NCI-H69 (cell line): Measurements from ENCODE around the gene WDR17.

ENCODE experiments used
- DNase-seq: peaks from one replicate; lab custom pipeline; 2025; lab: John Stamatoyannopoulos, UW

WDR17 gene

GRCh38 chr4:176065435-176066291, at the start of gene WDR17:
TSS of gene WDR17 (plus strand) at chr4:176065841. CDS start at chr4:176111581, 45,740 bp downstream.
- peak; percentile 97 for DNase-seq

- DNase-seq: no peak
Measured at GRCh38 chr4:176016601-176017000, 49.0 kb upstream of the WDR17 start.

GRCh38 chr4:176020481-176021085, 45.1 kb upstream of the WDR17 start:
- DNase-seq: no peak

GRCh38 chr4:176030391-176030790, 35.2 kb upstream of the WDR17 start:
- no peak for DNase-seq

DNA sequence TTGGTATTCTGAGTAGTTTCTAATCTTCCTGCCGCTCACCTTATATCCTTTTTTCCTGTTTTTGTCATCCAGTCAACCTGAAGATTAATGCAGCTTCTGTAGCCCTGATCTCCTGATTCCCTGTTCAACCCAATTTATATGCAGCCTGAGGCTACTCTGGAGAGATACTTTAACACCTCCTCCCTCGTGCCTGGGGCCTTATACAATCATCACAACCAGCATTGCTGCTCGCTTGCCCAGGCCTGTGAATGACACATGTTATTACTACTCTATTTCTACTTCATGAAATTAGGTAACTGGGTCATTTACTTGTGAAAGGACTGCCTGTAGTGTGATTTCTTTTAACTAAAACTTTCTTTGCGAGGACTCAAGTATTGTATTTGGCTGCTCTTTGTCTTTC, 33.7 kb upstream of the WDR17 start:
- DNase-seq: peak; percentile 12

- no peak for DNase-seq
Measured at GRCh38 chr4:176032454-176032853, 33.2 kb upstream of the WDR17 start.

- peak; percentile 48 for DNase-seq
Measured at GRCh38 chr4:176034499-176034898, 31.1 kb upstream of the WDR17 start.

DNA sequence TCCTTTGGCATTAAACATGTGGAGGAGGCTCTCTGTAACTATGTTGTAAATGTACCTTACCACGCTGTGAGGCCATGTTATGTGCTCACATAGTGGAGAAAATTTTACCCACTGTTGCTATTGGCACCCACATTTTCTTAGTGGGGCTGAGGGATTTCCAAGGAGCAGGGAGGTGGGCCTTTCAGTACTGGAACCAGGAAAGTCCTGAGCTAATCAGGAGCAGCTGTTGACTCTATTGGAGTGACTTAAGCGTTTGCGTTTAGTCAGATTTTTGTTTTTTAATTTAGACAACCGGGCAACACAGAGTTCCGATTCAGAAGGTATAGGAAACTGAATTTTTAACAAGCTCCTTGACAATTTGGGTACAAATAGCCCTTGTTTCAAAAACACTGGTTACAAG, 30.7 kb upstream of the WDR17 start:
- DNase-seq: no peak

DNA sequence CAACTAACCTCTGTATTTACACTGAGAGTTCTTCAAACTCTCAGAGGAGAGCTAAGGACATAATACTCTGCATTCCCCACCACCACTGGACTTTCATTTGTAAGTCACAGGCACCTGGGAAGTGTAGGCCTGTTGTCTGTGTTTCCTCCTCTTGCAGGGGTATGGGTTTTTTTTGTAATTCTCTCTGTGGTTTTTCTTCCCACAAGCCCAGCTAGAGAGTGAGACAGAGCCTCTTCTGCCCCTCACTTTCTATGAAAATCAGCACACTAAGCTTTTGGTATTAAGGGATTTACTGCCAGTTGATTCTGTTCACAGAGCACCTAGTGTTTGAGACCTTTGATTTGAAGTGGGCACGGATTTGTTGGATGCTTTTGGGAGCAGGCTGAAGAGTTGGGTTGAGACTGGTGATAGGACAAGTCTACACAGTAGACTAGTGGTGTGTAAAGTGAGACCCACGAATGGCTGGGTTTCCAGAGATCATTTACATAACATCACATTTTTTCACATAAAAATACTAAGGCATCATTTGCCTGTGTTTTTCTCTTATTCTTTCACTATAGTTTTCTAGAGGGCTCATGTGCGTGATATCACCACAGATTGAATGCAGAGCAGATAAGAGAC, 28.9 kb upstream of the WDR17 start:
- DNase-seq: no peak

- DNase-seq: no peak
Measured at GRCh38 chr4:176038789-176039188, 26.9 kb upstream of the WDR17 start.

GRCh38 chr4:176042195-176042594, 23.4 kb upstream of the WDR17 start:
- DNase-seq: no peak

- DNase-seq: no peak
Measured at GRCh38 chr4:176043838-176044588, 21.6 kb upstream of the WDR17 start.

- no peak for DNase-seq
Measured at GRCh38 chr4:176044589-176044951, 21.1 kb upstream of the WDR17 start.

DNA sequence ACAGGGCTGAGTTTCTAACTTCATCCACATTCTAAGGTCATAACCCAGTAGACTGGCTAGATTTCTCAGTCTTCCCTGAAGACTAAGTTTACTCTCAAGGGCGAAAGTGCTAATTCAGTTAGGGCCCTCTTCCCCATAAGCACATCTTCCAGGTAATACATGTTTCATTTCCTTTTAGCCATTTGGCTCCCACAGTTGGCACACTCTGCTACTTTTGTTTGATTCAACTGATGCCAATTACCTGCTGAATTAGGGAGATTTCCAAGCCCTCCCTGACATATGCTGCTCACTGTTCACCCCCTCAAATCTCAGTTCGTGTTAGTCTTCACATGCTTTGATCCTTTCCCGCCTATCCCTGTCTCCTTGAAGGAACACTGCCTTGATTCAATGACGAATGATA, 17.0 kb upstream of the WDR17 start:
- DNase-seq: peak; percentile 18

DNA sequence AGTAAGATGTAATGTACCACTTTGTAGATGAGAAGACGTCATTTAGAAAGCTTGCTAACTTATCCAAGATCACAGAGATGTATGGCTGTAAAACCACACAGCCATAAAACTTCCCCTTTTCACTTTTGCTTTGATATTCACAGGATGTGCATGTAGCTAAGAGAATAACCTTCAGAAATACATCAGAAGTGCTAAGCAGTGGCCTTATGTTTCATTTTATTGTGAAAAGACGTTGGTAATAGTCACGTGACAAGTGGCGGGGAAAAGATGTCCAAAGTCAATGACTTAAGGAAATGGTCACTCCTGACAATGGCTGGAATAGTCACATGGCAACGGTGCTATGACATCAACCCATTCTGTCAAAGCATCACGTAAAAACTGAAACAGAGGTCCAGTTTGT, 12.9 kb upstream of the WDR17 start:
- no peak for DNase-seq

GRCh38 chr4:176053785-176054184, 11.9 kb upstream of the WDR17 start:
- no peak for DNase-seq

DNA sequence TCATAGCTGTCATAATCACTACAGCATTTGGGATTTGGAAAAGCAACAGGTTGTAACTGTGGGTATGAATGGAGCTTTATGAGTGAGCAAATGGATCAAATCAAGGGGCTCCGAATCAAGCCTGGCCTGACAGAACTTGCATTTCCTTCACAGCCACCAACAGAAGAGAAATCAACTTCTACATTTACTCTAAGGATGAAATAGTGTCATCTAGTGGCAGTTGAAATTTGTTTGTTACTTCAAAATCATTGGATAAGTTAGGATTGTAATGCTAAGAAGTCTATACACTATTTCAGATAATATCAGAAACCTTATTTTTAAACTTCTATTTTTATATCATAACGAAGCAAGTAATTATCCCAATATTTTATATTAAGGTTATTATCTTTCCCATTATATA, 10.7 kb upstream of the WDR17 start:
- peak; percentile 5 for DNase-seq

DNA sequence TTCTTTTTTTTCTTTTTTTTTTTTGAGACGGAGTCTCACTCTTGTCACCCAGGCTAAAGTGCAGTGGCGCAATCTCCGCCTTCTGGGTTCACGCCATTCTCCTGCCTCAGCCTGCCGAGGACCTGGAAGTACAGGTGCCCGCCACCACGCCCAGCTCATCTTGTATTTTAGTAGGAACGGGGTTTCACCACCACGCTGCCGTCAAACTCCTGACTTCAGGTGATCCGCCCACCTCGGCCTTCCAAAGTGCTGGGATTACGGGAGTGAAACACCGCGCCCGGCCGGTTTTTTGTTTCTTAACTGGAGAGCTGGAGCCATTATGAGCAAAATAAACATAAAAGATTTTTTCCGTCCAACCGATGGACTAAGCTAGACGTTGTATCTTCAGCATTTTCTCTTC, 1.9 kb upstream of the WDR17 start:
- no peak for DNase-seq

GRCh38 chr4:176064539-176064938, 1.1 kb upstream of the WDR17 start:
- no peak for DNase-seq

GRCh38 chr4:176066757-176067156, 1.1 kb downstream of the WDR17 start:
- peak; percentile 48 for DNase-seq

DNA sequence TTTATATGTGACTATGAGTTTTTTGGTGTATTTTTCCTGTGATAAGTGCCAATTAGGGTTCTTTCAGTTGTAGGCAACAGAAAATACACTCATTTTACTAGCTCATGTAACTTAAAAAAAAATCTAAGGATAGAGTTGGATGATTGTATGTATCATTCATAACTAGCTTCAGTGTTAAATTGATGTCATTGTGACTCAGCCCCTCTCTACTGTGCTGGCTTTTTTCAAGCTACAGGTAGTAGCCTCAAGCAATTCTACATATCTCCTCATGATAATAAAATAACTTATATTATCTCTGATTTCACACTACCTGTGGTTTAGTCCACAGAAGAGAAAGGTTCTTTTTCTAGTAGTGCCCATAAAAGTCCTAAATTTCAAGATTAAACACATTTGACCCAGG, 11.9 kb downstream of the WDR17 start:
- no peak for DNase-seq

DNA sequence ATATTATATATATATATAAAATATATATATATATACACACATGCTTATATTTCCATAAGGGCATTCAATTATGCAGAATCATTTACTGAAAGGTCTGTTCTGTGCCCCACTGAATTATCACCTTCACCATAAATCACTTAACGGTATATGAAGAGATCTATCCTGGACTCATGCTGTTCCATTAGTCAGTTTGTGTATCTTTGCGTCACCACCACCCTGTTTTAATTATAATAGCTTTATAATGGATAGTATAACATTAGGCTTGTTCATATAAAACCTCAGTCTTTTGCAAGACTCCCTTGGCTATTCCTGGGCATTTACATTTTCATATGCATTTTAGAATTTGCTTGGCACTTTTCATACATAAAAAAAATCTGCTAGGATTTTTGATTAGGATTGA, 19.1 kb downstream of the WDR17 start:
- peak; percentile 91 for DNase-seq

DNA sequence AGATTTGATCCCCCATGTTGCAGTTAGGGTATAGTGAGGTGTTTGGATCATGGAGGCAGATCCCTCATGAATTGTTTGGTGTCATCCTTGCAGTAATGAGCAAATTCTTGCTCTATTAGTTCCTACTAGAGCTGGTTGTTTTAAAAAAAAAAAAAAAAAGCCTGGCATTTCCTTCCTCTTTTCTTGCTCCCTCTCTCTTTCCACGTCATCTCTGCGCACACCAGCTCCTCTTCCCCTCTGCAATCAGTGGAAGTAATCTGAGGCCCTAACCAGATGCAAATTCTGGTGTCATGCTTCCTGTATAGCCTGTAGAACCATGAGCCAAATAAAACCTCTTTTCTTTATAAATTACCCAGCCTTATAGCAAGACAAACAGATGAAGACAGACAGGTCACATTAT, 24.5 kb downstream of the WDR17 start:
- peak; percentile 79 for DNase-seq
